GM19468 (cell line): ENCODE data around the gene RAB4B.
"Not testable (repeated sequence)": the region's sequence is repeated elsewhere in the genome, so short reads cannot be mapped to it uniquely, and the experiment has no call there.

ENCODE experiments used
- ATAC-seq: cut with Tn5 transposase; IDR thresholded peaks from one replicate; pipeline ENCODE4 v1.9.1; 2021; ENCODE audit warnings: mild to moderate bottlenecking, moderate library complexity, moderate number of reproducible peaks; ENCODE audit not compliant: unreplicated experiment; ENCODE audit errors: extremely low read depth

The RAB4B gene

GRCh38 chr19:40776932-40777644 is 959 bp upstream of the RAB4B start:
- ATAC-seq = peak; percentile 67

GRCh38 chr19:40777645-40777936 is 456 bp upstream of the RAB4B start:
- ATAC-seq = no peak

GRCh38 chr19:40778706-40779284 is 748 bp downstream of the RAB4B start:
- ATAC-seq = no peak

GRCh38 chr19:40780582-40780981 is 2.5 kb downstream of the RAB4B start:
- no peak for ATAC-seq

GRCh38 chr19:40781140-40781539 is 3.1 kb downstream of the RAB4B start:
- no peak for ATAC-seq

GRCh38 chr19:40783711-40784110 is 5.7 kb downstream of the RAB4B start:
- ATAC-seq = no peak

GRCh38 chr19:40784146-40784545 is 6.1 kb downstream of the RAB4B start:
- ATAC-seq = not testable (repeated sequence)

GRCh38 chr19:40785526-40785925 is 7.5 kb downstream of the RAB4B start:
- no peak for ATAC-seq

GRCh38 chr19:40786060-40787037 is 8.3 kb downstream of the RAB4B start:
- ATAC-seq = no peak

- no peak for ATAC-seq
These were observed 13.3 kb downstream of the RAB4B start for GRCh38 chr19:40791349-40791748.

GRCh38 chr19:40791996-40792395 is 13.9 kb downstream of the RAB4B start:
- no peak for ATAC-seq

- no peak for ATAC-seq
These were observed 19.3 kb downstream of the RAB4B start for GRCh38 chr19:40797166-40797962.

GRCh38 chr19:40797963-40798682 is 20.1 kb downstream of the RAB4B start:
- ATAC-seq = no peak

GRCh38 chr19:40798683-40799557 is 20.9 kb downstream of the RAB4B start, which contains the start of gene EGLN2:
EGLN2 (plus strand) TSS chr19:40799191; CDS start chr19:40800573, 1,382 bp downstream.
- ATAC-seq = peak; percentile 50

GRCh38 chr19:40799558-40800338 is 21.7 kb downstream of the RAB4B start:
- no peak for ATAC-seq

- no peak for ATAC-seq
These were observed 22.4 kb downstream of the RAB4B start for GRCh38 chr19:40800339-40800996.

- ATAC-seq = no peak
These were observed 22.9 kb downstream of the RAB4B start for GRCh38 chr19:40800997-40801377.
